Measurements from ENCODE around the gene VTA1.

- TF ChIP-seq CTCF (conservative IDR thresholded peaks at IDR 0.05; ENCODE audit: low read depth, low read length) = no peak
- no peak for TF ChIP-seq MAFK (IDR thresholded peaks at IDR 0.05; ENCODE audit: low read depth, low read length)
- no peak for TF ChIP-seq MXI1 (IDR thresholded peaks at IDR 0.05; ENCODE audit: borderline replicate concordance, low read depth, low read length)
- no peak for TF ChIP-seq POLR2A (IDR thresholded peaks at IDR 0.05; ENCODE audit: low read depth, low read length)
- TF ChIP-seq RAD21 (IDR thresholded peaks at IDR 0.05; ENCODE audit: low read length) = no peak
- no peak for TF ChIP-seq USF2 (IDR thresholded peaks at IDR 0.05; ENCODE audit: low read depth, low read length)
Observed at GRCh38 chr6:142195862-142196541, 48.9 kb downstream of the VTA1 start.

All from IMR-90 (cell line).